Osteoblast (primary cell): ENCODE data around the gene GRIK4. TPM values are rescaled to one million over a fixed set of nuclear protein-coding genes. Genes with fewer than 3 reads are reported as not detected.

Source experiments
- DNase-seq: peaks from one replicate; pipeline ENCODE4 v3.0.0; 2011; ENCODE audit warnings: low spot score, mixed read lengths; ENCODE audit not compliant: insufficient read length; ENCODE audit errors: missing footprints
- H2AFZ ChIP-seq: 2 replicates; pipeline ENCODE4 v1.6.0; 2011; ENCODE audit warnings: mild to moderate bottlenecking, low read length
- H3K27ac ChIP-seq: 2 replicates; pipeline ENCODE4 v1.5.1; 2011; ENCODE audit warnings: mild to moderate bottlenecking, low read depth, low read length, moderate library complexity
- H3K27me3 ChIP-seq: 2 replicates; pipeline ENCODE4 v1.6.0; 2012; ENCODE audit warnings: mild to moderate bottlenecking, control low read depth, inconsistent platforms, low read length, moderate library complexity; ENCODE audit not compliant: insufficient read depth
- H3K36me3 ChIP-seq: 2 replicates; pipeline ENCODE4 v1.5.1; 2011; ENCODE audit warnings: mild to moderate bottlenecking, low read length, control low read depth, moderate library complexity; ENCODE audit not compliant: insufficient read depth
- H3K4me1 ChIP-seq: 2 replicates; pipeline ENCODE4 v1.5.1; 2011; ENCODE audit warnings: mild to moderate bottlenecking, low read length, control low read depth, moderate library complexity; ENCODE audit not compliant: insufficient read depth
- H3K4me2 ChIP-seq: 2 replicates; pipeline ENCODE4 v1.6.0; 2011; ENCODE audit warnings: mild to moderate bottlenecking, low read length; ENCODE audit not compliant: insufficient read depth
- H3K4me3 ChIP-seq: fragments of 200-600 bp; sonication (generic); 3 replicates; pipeline ENCODE4 v1.5.1; 2012; ENCODE audit warnings: mild to moderate bottlenecking, low read length, inconsistent platforms; ENCODE audit not compliant: insufficient read depth
- H3K79me2 ChIP-seq: 2 replicates; pipeline ENCODE4 v1.6.0; 2012; ENCODE audit warnings: mild to moderate bottlenecking, low read length, control low read depth, inconsistent platforms; ENCODE audit not compliant: insufficient read depth
- H3K9me3 ChIP-seq: 2 replicates; pipeline ENCODE4 v1.5.1; 2011; ENCODE audit warnings: low read depth, low read length, control low read depth
- H4K20me1 ChIP-seq: 2 replicates; pipeline ENCODE4 v1.6.0; 2012; ENCODE audit warnings: mild to moderate bottlenecking, low read length, control low read depth; ENCODE audit not compliant: insufficient read depth
- CTCF ChIP-seq: IDR thresholded peaks from 2 replicates; pipeline ENCODE4 v1.5.1; 2011; ENCODE audit warnings: mild to moderate bottlenecking, low read depth, low read length, moderate library complexity; ENCODE audit errors: extremely low read depth
- total RNA-seq: library from RNA; depleted of rRNA; stranded (reverse); fragments of >200 nt; gene quantifications from 2 replicates; pipeline ENCODE4 v1.2.3, GENCODE V29; 2012

GRIK4 gene
- total RNA-seq, 1 donor: under 0.01 TPM

DNA sequence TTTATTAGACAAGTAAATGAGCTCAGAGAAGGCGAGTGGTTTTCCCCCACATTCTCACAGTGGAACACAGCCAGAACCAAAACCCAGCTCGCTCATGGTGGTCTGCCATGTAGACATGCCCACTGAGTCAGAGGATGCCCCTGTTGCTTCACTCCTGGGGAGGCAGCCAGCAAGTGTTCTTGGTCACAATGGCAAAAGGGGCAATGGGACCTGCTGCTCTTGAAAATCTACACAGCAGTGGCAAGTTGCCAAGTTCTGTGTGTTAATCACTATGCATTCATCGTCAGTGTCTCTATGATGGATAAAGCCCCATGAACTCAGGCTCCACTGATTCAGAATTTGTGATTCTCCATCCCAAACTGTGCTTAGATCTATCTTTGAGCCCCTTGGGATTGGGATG is 447.6 kb downstream of the GRIK4 start:
- no peaks in the 10 kb centered on the region for H3K9me3 ChIP-seq
- DNase-seq: no peak
- H3K4me1 ChIP-seq: no peaks in the 10 kb centered on the region
- H4K20me1 ChIP-seq: no peaks in the 10 kb centered on the region
- H3K4me3 ChIP-seq: no peak overlapping the region
- H3K4me2 ChIP-seq: no peak overlapping the region
- no peaks in the 10 kb centered on the region for H3K27me3 ChIP-seq
- no peaks in the 10 kb centered on the region for H3K79me2 ChIP-seq
- H3K27ac ChIP-seq: no peak overlapping the region
- no peak for TF ChIP-seq CTCF
- no peak overlapping the region for H2AFZ ChIP-seq
- H3K36me3 ChIP-seq: no peaks in the 10 kb centered on the region

DNA sequence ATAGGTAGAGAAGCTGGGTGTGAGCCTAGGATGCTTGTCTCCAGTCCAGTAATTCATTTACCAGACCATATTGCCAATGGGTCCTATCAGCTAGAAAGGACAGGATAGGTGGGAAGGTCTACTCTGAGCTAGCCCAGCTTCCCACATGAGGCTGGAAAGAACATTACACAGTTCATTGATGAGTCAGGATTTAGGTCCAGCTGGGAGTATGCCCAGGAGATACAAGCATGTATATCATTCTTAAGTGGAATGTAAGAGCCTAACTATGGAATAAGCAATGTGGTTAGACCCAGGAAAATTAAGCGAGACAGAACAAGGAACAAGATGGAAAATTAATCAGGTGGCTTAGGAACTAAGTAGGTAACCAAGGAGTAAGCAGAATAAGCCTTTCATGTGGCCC is 453.3 kb downstream of the GRIK4 start:
- no peak for DNase-seq
- Histone ChIP-seq H3K79me2 (no peaks in the 10 kb centered on the region), H3K4me1 (no peaks in the 10 kb centered on the region), H3K9me3 (no peaks in the 10 kb centered on the region), H3K36me3 (no peaks in the 10 kb centered on the region), H3K27me3 (no peaks in the 10 kb centered on the region), H3K4me3 (no peak overlapping the region), H3K4me2 (no peak overlapping the region), H3K27ac (no peak overlapping the region), H4K20me1 (no peaks in the 10 kb centered on the region), H2AFZ (no peak overlapping the region)
- no peak for TF ChIP-seq CTCF

GRCh38 chr11:120966840-120967239 is 455.3 kb downstream of the GRIK4 start:
- Histone ChIP-seq H3K4me3 (no peak overlapping the region), H3K4me2 (no peak overlapping the region), H3K79me2 (no peaks in the 10 kb centered on the region), H3K4me1 (no peaks in the 10 kb centered on the region), H4K20me1 (no peaks in the 10 kb centered on the region), H3K9me3 (no peaks in the 10 kb centered on the region), H3K27me3 (no peaks in the 10 kb centered on the region), H3K36me3 (no peaks in the 10 kb centered on the region), H3K27ac (no peak overlapping the region), H2AFZ (no peak overlapping the region)
- DNase-seq: no peak
- TF ChIP-seq CTCF: no peak

DNA sequence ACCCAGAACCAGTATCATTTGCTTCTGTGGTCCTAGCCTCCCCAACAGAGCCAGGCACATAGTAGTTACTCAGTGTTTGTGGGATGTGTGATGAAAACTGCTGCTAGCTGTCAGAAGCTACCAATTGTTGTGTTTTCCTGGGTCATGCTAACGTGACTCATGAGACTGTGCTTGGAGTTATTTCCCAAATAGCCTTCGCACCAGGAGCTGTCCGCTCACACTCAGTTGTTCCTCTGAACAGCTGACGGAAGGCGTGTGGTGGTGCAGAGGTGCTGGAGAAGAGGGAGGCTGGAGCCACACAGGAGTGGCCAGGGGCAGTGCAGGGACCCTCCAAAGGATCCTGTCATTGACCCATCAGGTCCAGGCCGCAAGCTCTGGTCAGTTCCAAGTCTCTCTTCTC is 458.4 kb downstream of the GRIK4 start:
- Histone ChIP-seq H2AFZ (no peak overlapping the region), H3K27ac (no peak overlapping the region), H3K9me3 (no peaks in the 10 kb centered on the region), H3K4me3 (no peak overlapping the region), H4K20me1 (no peaks in the 10 kb centered on the region), H3K36me3 (no peaks in the 10 kb centered on the region), H3K4me1 (no peaks in the 10 kb centered on the region), H3K4me2 (no peak overlapping the region), H3K27me3 (no peaks in the 10 kb centered on the region), H3K79me2 (no peaks in the 10 kb centered on the region)
- DNase-seq: no peak
- no peak for TF ChIP-seq CTCF
